ENCODE results near the gene MYLK2.

- no peak for TF ChIP-seq POLR2A (IDR thresholded peaks at IDR 0.05)
- TF ChIP-seq CTCF (IDR thresholded peaks at IDR 0.05): no peak
Measured at GRCh38 chr20:31842471-31843157, 23.5 kb downstream of the MYLK2 start.

All from uterus (tissue), 2 donors.